GM18951 (cell line): Measurements from ENCODE around the gene ACE2.

Experiments
- POLR2A ChIP-seq: IDR thresholded peaks from 4 replicates; pipeline ENCODE4 v1.6.1; 2011; ENCODE audit warnings: mild to moderate bottlenecking; ENCODE audit not compliant: insufficient read length, insufficient read depth; ENCODE audit errors: extremely low read depth
- in situ Hi-C: fragments of 300-500 bp; cut with MboI; formaldehyde crosslinking; loops from one replicate; pipeline ENCODE4 v1.12.0; 2022; ENCODE audit warnings: low sequenced_read_pairs, mixed read lengths, inconsistent platforms; ENCODE audit not compliant: unreplicated experiment

The ACE2 gene

DNA sequence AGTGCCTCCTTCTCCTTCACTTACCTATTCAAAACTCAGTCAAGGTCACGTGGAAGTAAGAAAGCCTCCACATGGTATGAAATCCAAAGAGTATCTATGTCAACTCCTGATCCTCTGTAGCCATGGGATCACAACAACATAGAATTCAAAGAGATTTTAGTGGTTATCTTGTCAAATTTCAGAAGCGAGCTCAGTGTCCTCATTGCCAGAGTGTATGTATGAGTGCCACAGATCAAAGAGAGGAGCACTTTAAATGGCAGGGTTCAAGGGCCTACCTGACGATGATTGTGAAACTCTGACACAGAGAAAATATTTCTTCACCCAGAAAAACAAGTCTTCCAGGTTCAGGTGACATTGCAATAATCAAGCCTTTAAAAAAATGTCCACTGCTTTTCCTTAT lies 1.2 kb upstream of the ACE2 start:
- in situ Hi-C loops = no loop called here
- TF ChIP-seq POLR2A = no peak

- in situ Hi-C loops = no loop called here
- no peak for TF ChIP-seq POLR2A
Measured at GRCh38 chrX:15600049-15600448, 711 bp downstream of the ACE2 start.

DNA sequence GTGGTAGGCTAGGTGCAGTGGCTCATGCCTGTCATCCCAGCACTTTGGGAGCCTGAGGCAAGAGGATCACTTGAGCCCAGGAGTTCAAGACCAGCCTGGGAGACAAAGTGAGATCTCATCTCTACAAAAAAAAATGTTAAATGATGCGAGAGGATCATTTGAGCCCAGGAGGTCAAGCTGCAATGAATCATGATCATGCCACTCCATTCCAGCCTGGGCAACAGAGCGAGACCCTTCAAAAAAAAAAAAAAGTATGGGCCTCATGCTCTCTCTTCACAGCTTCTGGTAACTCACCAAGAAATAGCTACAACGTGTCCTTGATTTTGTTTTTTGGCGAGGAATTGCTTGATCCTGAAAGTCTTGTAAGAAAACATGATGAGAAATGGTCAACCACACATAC lies 1.3 kb downstream of the ACE2 start:
- TF ChIP-seq POLR2A = no peak
- in situ Hi-C loops = no loop called here

DNA sequence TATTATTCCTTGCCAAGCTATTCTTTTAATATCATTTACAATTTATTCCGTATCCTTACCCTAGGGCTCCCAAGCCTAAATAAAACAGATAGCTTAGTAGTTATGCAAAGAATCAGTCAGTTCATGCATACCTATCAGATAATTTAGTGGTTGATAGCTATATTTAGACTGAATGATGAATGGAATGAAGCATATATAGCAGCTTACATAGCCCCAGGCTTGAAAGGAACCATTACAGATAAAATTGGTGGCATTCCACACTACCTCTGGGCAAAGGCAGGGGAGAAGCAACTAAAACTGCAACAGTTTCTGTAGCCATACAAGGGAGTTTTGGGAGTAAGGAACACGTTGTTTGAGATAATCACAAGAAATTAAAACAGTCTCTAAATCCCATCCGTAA lies 2.7 kb downstream of the ACE2 start:
- in situ Hi-C loops = no loop called here
- TF ChIP-seq POLR2A = no peak

GRCh38 chrX:15594371-15594770 lies 6.4 kb downstream of the ACE2 start:
- TF ChIP-seq POLR2A = no peak
- in situ Hi-C loops = no loop called here

DNA sequence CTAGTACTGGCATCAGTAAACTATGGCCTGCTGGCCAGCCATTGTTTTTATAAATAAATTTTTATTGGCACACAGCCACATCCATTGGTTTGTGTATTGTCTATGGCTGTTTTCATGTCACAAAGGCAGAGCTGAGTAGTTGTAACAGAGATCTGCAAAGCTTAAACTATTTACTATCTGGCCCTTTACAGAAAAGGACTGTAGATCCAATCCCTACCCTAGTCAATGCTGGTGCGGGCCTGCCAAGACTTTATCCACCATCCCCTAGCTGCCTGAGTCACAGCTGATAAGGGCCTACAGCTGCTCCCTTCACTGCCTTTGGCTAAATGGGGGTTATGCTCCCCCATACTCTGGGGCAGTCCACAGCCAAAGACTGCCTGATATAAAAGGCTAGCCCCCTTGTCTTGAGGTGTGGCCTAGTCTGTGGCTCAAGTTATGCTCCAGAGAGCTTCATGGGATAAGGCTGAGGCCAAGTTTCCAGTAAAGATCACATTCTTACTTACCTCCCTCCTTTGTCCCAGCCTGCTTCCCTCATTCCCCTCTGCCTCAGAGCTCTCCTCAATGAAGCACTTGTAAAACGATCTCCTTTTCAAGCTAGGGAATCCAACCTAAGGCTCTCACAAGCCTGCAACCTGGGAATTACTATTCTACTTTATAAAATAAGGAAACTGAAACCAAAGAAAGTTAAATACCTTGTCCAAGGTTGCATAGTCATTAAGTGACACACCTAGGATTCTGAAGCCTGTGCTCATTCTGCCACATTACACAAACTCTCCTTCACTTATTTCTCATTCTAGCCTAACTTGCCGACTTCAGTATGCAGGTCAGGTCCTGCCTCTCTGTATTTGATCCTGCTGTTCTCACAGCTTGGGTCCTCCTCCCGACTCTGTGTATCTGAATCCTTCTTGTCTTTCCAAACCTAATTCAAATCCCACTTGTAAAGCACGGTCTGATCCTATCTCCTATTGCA lies 20.7 kb downstream of the ACE2 start:
- in situ Hi-C loops = no loop called here
- no peak for TF ChIP-seq POLR2A

DNA sequence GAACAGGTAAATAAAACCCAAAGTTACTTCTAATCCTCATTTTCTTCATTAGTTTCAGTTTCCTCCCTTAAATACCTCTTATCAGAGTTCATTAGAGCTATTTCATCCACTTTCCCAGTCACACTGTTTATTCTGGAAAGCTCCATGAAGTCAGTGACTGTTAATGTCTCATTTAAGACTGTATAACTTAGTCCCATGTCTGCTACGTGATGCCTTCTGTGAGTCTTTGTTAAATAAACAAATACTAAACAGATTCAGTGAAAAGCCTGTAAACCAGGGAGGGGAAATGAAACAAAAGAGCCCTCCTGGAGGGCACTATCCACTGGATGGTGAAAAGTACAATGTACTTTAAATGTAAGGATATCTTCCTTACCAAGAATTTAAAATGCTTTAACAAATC lies 24.7 kb downstream of the ACE2 start:
- TF ChIP-seq POLR2A = no peak
- in situ Hi-C loops = no loop called here

- in situ Hi-C loops = no loop called here
- TF ChIP-seq POLR2A = no peak
Measured at GRCh38 chrX:15574017-15574416, 26.7 kb downstream of the ACE2 start.

DNA sequence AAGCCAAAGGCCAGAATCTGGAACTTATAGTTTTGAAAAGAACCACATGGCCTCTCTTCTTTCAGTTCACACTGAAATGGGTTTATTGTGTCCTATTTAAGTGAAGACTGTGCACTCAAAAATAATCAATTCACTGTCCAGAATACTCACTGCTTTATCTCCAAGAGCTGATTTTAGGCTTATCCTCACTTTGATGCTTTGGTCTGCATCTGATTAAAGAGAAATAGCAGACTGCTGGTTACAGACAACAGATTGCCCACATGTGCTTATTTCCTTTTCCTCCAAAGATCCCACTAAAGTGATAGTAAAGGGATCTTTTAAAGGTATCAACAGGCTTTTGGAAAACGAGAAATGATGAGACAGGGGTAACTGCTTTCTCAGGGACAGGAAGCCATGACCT lies 30.6 kb downstream of the ACE2 start:
- in situ Hi-C loops = no loop called here

DNA sequence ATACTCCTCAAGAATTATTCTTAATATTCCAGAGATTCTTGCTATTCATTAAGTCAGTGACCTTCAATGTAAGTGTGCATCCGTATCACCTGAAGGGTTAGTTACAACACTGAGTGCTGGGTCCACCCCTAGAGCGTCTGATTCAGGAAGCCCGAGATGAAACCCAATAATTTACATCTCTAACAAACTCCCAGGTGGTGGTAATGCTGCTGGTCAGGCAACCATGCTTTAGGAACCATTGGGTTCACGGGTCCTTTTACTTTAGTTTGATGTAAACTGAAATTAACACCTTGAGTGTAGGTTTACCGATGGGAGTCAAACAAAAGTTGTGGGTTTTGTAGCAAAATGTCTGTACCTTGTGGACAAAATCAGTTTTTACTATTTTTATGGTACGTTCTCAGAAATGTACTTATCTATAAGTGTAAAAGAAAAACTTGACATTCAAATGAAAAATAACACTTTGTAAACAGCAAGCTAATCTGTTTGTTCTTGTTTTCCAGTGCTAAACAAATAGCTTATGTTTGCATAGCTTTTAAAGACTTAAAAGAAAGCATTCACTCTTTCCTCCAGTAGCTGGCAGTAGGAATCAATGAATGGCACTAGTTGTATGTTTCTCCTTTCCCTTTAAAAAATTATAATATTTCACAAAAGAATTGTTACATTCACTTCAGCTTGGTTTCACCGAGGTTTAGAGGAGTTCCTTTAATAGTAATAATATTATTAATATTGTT lies 32.7 kb downstream of the ACE2 start:
- in situ Hi-C loops = no loop called here
- TF ChIP-seq POLR2A = no peak

More for the DNA sequence above, 30.6 kb downstream of the ACE2 start:
- TF ChIP-seq POLR2A = no peak

GRCh38 chrX:15567267-15567666 lies 33.5 kb downstream of the ACE2 start:
- in situ Hi-C loops = no loop called here
- no peak for TF ChIP-seq POLR2A

- in situ Hi-C loops = no loop called here
- no peak for TF ChIP-seq POLR2A
Measured at GRCh38 chrX:15566244-15566643, 34.5 kb downstream of the ACE2 start.

DNA sequence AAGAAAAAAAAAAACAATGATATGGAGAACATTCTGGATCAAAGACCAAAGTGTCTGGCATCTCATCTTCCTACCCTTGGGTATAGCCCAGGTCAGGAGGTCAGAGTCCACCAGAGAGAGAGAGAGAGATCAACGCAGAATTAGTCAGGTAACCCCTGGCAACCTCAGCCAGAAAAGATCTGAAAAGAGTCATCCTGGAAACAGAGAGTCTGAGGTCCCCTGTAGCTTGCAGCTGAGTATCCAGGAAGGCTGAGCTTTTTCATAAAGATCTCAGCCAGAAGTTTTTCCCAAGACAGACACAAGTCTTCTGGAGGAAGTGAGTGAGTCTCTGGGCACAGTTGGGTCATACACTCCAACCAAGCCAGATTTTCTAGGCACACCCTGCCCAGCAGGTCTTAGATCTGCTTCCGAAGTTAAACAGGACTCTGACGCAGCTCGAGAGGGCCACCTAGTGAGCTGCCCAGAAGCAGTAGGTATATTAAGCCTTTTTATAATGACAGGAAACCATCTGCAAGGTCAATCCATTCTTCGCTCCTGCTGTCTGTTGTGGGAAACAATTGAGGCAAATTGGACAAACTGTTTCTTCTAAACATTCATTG lies 35.7 kb downstream of the ACE2 start:
- no peak for TF ChIP-seq POLR2A
- in situ Hi-C loops = no loop called here
